ENCODE results near the gene SCEL.
"Not testable (repeated sequence)": the region's sequence is repeated elsewhere in the genome, so short reads cannot be mapped to it uniquely, and the experiment has no call there.

SCEL gene

GRCh38 chr13:77535448-77535847, at the start of gene SCEL:
Gene SCEL, plus strand, starts transcription at chr13:77535706. Its CDS starts 20,170 bp downstream, at chr13:77555876.
- DNase-seq (ENCODE audit: low spot score): no peak

GRCh38 chr13:77489566-77490337, 45.8 kb upstream of the SCEL start:
- DNase-seq (ENCODE audit: low spot score): no peak

- DNase-seq (ENCODE audit: low spot score): no peak
These were observed 42.5 kb upstream of the SCEL start for GRCh38 chr13:77492982-77493381.

- no peak for DNase-seq (ENCODE audit: low spot score)
These were observed 41.3 kb upstream of the SCEL start for GRCh38 chr13:77494226-77494625.

GRCh38 chr13:77497350-77497749, 38.2 kb upstream of the SCEL start:
- no peak for DNase-seq (ENCODE audit: low spot score)

- no peak for DNase-seq (ENCODE audit: low spot score)
These were observed 37.7 kb upstream of the SCEL start for GRCh38 chr13:77497835-77498234.

GRCh38 chr13:77502104-77502720, 33.3 kb upstream of the SCEL start:
- no peak for DNase-seq (ENCODE audit: low spot score)

- DNase-seq (ENCODE audit: low spot score): no peak
These were observed 32.1 kb upstream of the SCEL start for GRCh38 chr13:77503398-77503797.

- DNase-seq (ENCODE audit: low spot score): no peak
These were observed 28.6 kb upstream of the SCEL start for GRCh38 chr13:77506874-77507273.

GRCh38 chr13:77507931-77508776, 27.4 kb upstream of the SCEL start:
- DNase-seq (ENCODE audit: low spot score): peak; percentile 59

- no peak for DNase-seq (ENCODE audit: low spot score)
These were observed 26.4 kb upstream of the SCEL start for GRCh38 chr13:77508959-77509620.

GRCh38 chr13:77510156-77510555, 25.4 kb upstream of the SCEL start:
- no peak for DNase-seq (ENCODE audit: low spot score)

- no peak for DNase-seq (ENCODE audit: low spot score)
These were observed 24.0 kb upstream of the SCEL start for GRCh38 chr13:77511552-77511951.

GRCh38 chr13:77513719-77514335, 21.7 kb upstream of the SCEL start:
- no peak for DNase-seq (ENCODE audit: low spot score)

GRCh38 chr13:77514336-77514726, 21.2 kb upstream of the SCEL start:
- no peak for DNase-seq (ENCODE audit: low spot score)

- DNase-seq (ENCODE audit: low spot score): no peak
These were observed 19.7 kb upstream of the SCEL start for GRCh38 chr13:77515785-77516184.

- DNase-seq (ENCODE audit: low spot score): peak; percentile 21
These were observed 19.1 kb upstream of the SCEL start for GRCh38 chr13:77516342-77516789.

GRCh38 chr13:77518266-77518665, 17.2 kb upstream of the SCEL start:
- no peak for DNase-seq (ENCODE audit: low spot score)

GRCh38 chr13:77519396-77519795, 16.1 kb upstream of the SCEL start:
- DNase-seq (ENCODE audit: low spot score): not testable (repeated sequence)

- DNase-seq (ENCODE audit: low spot score): peak; percentile 2
These were observed 15.7 kb upstream of the SCEL start for GRCh38 chr13:77519808-77520207.

GRCh38 chr13:77521194-77521593, 14.3 kb upstream of the SCEL start:
- DNase-seq (ENCODE audit: low spot score): no peak

All from AG08395 (cell line).